ENCODE data around the gene SOBP. TPM values are rescaled to one million over a fixed set of nuclear protein-coding genes. Genes with fewer than 3 reads are reported as not detected.
"Not testable (repeated sequence)": the region's sequence is repeated elsewhere in the genome, so short reads cannot be mapped to it uniquely, and the experiment has no call there.

SOBP gene
- total RNA-seq, 1 donor from 2014 or later, result 15.6 TPM

DNA sequence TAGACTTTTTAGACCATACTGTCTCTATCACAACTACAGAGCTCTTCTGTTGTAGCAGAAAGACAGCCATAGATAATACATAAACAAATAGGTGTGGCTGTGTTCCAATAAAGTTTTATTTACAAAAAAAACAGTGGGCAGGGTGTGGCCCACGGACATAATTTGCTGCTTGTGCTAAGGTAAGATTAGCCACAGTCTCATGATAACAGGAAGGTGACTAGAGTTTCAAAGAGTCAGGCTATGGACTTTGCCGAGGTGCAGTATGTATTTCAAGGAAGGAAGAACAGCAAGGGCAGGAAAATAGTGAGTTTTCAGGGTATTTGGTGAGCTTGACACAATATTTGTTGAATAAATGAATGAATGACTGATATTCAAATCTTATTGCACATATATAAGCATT, 20.2 kb downstream of the SOBP start:
- no peak for ATAC-seq (ENCODE audit: poor library complexity)
- intact Hi-C loops (cut with DNase I), result no loop called here
- DNase-seq, result no peak

DNA sequence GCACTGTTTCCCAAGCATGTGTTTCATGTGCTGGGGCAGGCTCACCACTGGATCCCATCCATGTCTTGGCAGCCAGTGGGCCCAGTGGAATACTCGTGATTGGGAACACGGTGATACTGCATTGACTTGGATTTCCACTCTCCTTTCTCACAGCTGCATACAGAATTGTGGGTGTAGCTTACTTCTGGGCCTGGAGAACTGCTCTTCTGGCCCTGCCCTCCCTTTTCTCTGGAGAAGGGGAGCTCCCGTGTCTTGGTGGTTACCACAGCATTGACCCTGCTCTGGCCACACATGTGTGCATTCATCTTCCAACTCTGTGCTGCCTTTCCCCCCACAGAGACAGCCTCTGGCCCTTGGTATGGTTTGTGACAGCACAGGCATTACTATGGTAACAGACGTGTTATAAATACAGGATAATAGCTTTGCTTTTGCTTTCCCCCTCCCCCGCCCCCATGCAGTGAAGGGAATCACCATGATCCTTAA, 21.6 kb downstream of the SOBP start:
- ATAC-seq (ENCODE audit: poor library complexity) (peak; percentile 95), DNase-seq (peak; percentile 89)
- intact Hi-C loops (cut with DNase I), result no loop called here

DNA sequence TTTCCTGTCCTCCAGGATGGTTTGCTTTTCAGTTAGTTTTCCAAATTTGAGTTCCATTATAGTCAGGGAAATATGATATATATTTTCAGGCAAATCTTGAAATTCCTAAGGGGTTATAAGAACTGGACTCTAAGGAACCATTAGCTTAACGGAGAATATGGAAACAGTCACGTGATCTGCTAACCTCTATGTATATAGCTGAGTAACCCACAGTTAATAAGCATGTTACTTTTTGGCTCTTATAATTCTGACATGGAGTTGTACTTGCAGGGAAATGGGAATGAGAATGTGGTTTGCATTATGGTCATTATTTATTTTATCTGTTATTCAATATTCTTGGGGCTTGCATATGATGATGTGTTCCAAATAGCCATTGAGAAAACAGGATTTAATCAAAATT, 23.3 kb downstream of the SOBP start:
- intact Hi-C loops (cut with DNase I), result no loop called here
- no peak for ATAC-seq (ENCODE audit: poor library complexity)
- no peak for DNase-seq

DNA sequence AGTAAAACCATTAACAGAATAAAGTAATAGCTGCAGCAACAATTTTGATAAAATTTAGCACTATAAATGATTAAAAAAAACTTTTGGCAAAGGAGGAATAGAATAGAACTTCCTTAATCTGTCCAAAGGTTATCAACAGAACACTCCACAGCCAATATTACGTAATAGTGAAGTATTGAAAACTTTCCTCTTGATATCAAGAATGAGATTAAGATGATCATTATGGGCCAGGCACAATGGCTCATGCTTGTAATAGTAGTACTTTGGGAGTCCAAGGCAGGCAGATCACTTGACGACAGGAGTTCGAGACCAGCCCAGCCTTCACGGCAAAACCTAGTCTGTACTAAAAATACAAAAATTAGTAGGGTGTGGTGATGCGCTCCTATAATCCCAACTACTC, 26.0 kb downstream of the SOBP start:
- intact Hi-C loops (cut with DNase I), result no loop called here
- no peak for DNase-seq
- no peak for ATAC-seq (ENCODE audit: poor library complexity)

DNA sequence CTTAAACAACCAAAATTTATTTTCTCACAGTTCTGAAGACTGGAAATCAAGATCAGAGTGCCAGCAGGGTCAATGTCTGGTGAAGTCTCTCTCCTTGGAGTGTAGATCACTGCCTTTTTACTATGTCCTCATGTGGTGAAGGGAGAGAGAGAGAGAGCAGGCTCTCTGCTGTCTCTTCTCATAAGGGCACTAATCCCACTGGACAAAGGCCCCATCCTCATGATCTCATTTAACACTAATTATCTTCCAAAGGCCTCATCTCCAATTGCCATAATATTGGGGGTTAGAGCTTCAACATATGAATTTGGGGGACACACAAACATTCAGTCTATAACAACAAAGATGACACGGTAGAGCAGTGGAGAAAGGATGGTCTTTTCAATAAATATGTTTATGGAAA, 27.4 kb downstream of the SOBP start:
- intact Hi-C loops (cut with DNase I), result no loop called here
- ATAC-seq (ENCODE audit: poor library complexity) (no peak), DNase-seq (no peak)

DNA sequence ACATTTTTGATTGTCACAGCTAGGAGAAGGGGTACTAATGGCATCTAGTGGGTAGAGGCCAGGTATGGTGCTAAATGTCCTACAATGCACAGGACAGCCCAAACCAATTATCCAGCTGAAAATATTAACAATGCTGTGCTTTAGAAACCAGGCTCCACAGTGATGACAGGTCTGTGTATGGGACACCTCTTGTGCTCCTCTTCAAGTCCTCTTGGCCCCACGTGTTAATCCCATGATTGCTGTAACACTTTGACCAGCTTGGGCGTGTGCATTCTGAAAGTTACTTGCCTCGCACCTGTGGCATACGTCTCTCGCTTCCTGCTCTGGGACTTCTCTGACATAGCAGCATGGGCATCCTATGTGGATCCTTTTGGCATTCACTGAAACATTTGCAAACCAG, 29.3 kb downstream of the SOBP start:
- not testable (repeated sequence) for ATAC-seq (ENCODE audit: poor library complexity)

DNA sequence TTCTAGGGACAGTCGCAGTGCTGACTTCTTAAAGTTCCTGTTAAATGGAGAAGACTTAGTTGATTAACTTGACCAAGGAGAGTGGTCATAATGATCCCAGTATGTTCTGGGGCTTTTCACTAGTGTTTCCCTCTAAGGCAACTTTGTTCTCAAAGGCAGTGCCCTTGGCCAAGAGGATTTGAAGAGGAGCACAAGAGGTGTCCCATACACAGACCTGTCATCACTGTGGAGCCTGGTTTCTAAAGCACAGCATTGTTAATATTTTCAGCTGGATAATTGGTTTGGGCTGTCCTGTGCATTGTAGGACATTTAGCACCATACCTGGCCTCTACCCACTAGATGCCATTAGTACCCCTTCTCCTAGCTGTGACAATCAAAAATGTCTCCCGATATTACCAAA, 30.8 kb downstream of the SOBP start:
- DNase-seq; ATAC-seq (ENCODE audit: poor library complexity); intact Hi-C loops (cut with DNase I): not testable (repeated sequence)

More for the DNA sequence above, 29.3 kb downstream of the SOBP start:
- intact Hi-C loops (cut with DNase I); DNase-seq: not testable (repeated sequence)

DNA sequence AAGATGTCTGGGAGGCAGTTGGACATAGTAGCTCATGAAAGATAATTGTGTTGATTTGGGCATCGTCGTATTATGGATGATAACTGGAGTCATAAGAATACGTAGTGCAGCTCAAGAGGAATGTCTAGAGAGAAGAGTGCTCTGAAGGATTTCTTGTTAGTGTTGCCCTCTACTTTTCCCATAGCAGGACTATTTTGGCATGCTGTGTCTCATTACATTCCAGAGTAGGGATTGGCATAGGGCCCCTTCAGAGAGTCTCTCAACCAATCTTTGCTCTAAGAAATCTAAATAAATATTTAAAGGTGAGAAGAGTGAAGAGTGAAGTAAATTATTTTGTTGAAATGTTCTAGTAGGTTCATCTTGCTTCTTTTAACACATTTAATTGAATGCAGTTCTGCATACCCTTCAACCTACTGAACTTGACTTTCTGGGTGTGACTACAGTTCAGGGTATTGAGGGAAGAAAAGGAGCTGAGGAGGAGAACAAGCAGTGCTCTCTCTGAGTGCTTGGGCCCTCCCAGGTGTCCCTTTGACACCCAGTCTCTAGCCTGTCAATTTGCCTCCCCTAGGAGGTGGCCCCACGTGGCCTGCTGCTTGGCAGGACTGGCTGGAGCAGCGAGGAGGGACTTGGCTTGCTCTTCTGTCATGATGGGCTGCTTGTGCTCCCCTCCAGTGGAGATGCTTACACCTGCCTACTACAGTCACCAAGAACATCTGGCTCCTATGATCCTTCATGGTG, 33.3 kb downstream of the SOBP start:
- no peak for ATAC-seq (ENCODE audit: poor library complexity)

DNA sequence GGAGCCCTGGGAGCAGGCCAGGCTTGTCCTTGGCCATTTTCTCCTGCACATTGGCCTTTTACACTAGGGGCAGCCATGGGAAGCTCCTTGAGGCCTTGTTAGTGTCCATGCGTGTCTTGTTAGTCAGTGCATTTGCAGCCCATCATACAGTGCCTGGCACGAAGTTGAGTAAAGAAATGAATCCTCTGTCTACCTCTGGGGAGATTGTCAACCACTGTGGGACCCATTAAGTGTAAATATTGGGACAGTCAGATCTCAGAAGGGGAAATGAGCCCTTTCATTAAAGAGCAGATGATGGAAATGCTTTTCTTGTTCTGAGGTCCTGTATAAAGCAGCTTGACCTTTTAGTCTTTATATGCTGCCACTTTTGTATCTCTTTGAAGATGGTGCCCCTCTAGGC, 33.9 kb downstream of the SOBP start:
- intact Hi-C loops (cut with DNase I), result no loop called here
- ATAC-seq (ENCODE audit: poor library complexity) (no peak), DNase-seq (no peak)

More for the DNA sequence above, 33.3 kb downstream of the SOBP start:
- no peak for DNase-seq
- intact Hi-C loops (cut with DNase I), result no loop called here

DNA sequence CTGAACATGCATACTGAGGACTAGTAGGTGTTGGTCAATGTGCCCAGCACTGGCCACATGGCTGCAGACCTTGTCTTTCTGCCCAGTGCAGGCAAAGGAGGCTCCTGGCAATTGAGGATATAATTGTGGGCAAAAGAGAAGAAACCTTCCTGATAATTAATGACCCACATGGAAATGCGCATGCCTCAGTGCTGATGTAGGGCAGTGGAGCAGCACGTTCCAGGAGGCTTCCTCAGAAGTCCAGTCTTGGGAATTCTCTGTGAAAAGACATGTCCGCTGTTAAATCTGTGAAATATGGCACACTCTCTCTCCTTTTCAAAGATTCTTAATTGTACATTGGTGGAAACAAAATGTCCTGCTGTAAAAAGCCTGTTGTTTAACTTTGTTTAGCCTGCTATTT, 34.7 kb downstream of the SOBP start:
- no peak for ATAC-seq (ENCODE audit: poor library complexity)
- intact Hi-C loops (cut with DNase I), result no loop called here
- no peak for DNase-seq

DNA sequence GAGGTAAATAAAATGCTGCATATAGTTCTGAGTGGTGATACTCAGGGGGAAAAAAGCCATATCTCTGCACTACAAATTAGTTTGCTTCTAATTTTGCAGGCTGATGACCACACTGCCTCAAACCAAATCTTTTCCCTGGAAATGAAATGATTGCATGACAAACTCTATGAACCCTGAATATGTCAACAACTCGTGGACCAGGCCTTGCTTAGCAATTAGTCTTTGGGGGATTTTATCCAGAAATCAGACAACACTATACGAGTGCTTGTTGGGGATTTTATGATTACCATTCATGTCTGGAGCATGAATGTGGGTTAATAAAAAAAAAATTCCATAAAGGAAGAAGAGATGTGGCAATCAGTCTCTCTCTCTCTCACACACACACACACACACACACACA, 42.0 kb downstream of the SOBP start:
- DNase-seq (no peak), ATAC-seq (ENCODE audit: poor library complexity) (peak; percentile 27)
- intact Hi-C loops (cut with DNase I), result no loop called here

DNA sequence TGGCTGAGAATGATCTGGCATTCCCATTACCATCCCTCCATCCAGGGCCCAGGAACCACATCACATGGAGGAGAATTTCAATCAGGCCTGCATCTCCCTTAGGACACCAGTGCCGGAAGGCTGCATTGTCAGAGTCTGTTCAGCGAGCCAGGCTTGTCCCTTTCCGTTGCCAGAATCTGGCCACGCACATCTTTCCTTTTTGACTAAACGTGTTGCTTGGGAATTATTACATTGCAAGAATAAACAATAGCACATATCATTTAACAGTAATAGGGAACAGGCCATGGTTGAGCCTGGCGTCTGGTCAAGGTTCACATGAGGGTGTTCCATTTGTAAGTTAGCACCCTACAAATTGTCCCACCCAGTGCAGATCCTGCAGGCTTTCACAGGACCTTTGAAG, 42.8 kb downstream of the SOBP start:
- peak; percentile 80 for ATAC-seq (ENCODE audit: poor library complexity)
- intact Hi-C loops (cut with DNase I), result no loop called here
- DNase-seq, result peak; percentile 54

DNA sequence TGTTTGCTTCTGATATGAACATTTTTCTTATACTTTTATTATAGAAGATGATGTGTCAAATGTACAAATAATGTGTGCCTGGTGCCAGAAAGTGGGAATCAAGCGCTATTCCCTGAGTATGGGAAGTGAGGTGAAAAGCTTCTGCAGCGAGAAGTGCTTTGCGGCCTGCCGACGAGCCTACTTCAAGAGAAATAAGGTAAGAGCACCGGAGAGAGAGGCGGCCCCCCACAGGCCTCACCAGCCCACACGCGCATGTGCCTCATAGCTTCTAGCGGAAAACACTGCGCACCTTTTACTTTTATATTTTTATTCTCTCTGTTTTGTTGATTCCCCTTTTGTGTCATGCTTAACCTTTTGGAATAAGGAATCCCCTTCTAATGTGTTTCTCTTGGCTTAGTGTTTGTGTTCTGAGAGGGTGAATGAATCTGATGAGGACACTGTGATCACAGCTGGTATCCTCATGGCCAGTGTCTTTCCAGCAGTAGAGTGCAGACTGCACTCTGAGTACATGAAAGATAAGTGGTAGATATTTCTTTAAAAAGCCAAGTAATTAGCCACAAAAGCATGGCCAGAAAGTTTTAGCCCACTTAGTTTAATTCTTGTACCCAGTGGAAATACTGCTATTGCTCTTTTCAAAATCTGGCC, 43.6 kb downstream of the SOBP start:
- no peak for ATAC-seq (ENCODE audit: poor library complexity)
- intact Hi-C loops (cut with DNase I), result no loop called here

DNA sequence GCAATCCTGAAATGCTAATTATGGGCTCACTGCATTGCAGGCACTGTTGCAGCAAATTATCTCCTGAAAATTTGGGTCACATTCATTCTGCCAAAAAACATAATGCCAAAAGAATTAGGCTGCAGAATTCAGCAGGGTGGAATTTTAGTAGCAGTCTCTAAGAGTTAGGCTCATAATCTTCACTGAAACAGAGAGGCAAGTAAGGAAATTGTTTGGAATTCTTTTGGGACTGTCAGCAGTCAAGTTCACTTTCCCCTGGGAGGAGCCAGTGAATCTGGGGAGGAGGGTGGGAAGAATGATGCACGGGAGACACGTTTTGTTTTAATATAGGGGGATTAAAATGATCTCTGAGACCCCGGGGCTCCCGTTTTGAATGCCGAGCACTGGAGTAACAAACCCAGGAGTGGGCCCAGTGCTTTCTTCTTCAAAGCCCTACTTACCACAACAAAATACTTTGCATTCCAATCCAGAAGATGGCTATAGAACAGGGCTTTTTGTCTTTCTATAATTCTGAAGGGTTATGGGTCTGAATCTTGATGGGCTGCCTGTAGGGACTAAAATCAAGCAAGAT, 44.7 kb downstream of the SOBP start:
- intact Hi-C loops (cut with DNase I), result no loop called here
- no peak for ATAC-seq (ENCODE audit: poor library complexity)
- DNase-seq, result no peak

More for the DNA sequence above, 43.6 kb downstream of the SOBP start:
- DNase-seq, result no peak

DNA sequence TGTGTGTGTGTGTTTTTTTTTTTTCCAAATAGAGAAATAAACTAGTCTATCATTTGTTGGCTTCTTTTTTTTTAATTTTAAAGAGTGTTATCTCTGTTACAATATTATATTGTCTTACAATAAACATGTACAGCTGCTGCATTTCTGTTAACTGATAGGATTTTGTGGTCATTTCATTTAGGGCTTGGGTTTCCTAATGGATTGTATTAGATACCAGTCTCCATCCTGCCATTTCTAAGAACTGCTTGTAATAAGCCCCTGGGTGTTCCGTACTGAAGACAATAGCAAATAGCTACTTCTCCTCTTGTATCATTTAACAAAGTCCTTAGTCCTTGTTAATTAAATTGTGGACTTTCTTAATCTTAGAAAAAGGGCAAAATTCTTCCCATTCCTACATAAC, 45.7 kb downstream of the SOBP start:
- intact Hi-C loops (cut with DNase I), result no loop called here
- no peak for ATAC-seq (ENCODE audit: poor library complexity)
- DNase-seq, result no peak

DNA sequence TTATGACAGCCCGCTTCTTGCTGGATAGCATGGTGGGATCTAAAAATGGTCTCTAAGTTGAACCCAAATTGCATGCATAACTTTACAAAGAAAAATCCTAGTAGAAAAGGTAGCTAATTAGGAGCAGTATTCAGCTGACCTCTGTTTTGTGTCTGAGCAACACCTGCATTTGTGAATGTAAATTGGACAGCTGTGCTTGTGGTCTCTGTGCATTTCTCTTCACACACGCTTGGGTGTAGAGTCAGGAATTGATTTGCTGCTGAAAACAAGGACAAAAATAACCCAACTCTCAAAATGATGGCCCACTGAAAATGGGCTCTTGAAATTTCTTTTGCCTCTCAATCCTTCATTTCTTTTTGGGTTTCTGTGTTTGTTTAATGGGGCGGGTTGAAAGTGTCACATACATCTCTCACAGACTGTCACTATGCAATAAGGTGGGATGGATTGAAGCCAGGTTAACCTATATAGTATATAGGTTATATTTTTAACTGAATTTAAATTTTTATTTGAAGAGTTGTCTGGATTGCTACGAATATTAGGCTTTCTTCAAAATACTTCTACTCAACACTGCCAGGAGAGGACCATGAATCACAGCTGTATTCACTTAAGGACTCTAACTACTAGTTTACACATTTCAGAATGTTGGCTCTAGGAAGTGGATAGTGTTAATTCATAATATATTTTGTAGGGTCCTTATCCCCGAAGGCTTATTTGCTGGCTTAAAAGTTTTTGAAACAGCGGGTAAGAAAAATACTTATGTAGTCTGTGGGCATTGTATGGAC, 46.5 kb downstream of the SOBP start:
- no peak for DNase-seq
- intact Hi-C loops (cut with DNase I), result no loop called here
- no peak for ATAC-seq (ENCODE audit: poor library complexity)

DNA sequence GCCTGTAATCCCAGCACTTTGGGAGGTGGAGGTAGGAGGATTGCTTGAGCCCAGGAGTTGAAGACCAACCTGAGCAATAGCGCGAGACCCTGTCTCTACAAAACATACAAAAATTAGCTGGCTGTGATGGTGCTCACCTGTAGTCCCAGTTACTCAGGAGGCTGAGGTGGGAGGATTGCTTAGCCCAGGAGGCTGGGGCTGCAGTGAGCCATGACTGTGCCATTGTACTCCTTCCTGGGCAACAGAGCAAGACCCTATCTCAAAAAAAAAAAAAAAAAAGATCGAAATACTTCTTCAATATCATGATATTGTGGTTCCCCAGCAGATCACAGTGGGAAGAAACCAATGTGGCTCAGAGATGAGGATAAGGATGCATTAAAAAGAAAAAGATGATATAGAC, 47.6 kb downstream of the SOBP start:
- no peak for DNase-seq
- intact Hi-C loops (cut with DNase I), result no loop called here
- no peak for ATAC-seq (ENCODE audit: poor library complexity)

DNA sequence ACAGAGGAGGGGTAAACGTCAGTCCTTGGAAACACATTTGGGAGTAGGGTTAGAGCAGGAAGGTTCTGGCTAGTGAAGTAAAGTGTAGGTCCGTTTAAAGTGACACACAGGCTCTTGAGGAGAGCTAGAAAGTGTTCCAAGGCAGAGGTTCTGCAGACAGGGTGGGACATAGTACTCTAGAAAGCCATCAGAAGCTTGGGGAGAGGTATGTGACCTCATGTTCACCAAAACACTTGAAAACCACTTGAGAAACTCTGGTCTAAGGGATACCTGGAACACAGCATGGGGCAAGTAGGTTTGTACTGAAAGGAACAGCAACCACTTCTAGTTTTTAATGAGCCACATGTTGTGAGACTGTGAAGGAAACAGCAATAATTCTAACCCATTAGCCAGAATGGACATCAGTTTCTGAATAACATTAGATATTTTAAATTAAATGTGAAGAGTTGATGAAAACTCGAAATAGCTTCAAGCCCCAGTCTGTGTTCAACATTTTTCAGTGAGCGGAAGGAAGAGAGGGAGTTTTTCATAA, 49.0 kb downstream of the SOBP start:
- ATAC-seq (ENCODE audit: poor library complexity) (no peak), DNase-seq (no peak)
- intact Hi-C loops (cut with DNase I), result no loop called here

DNA sequence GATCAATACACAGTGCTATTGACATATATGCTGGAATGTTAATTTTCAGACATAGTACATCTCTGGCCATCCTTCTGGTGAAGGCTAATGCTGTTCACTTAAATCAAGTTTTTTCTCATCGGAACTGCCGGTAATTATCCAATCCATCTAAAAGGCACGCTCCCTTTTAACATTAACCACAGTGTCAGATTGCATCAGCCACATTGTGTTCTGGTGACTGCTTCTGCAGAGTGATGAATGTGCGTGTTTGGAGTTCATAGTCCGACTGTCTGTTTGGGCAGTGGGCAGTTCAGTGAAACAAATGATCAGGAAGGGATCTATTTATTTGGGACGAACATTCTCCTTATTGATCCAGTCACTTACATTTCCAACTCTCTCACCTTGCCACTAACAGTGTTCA, 49.5 kb downstream of the SOBP start:
- intact Hi-C loops (cut with DNase I), result no loop called here
- no peak for ATAC-seq (ENCODE audit: poor library complexity)

More for the DNA sequence above, 49.5 kb downstream of the SOBP start:
- DNase-seq, result no peak
